WTC11 (cell line): ENCODE data around the gene P4HB. TPM values are rescaled to one million over a fixed set of nuclear protein-coding genes. Genes with fewer than 3 reads are reported as not detected.

Experiments
- ATAC-seq: fragments of 200-7000 bp; cut with Tn5 transposase; 2 replicates; pipeline ENCODE4 v1.10.0; 2021; ENCODE audit warnings: mild to moderate bottlenecking, moderate library complexity
- CTCF ChIA-PET: fragments of 300-600 bp; sonication (Branson Sonifier 250); formaldehyde crosslinking; loops from one replicate; lab custom pipeline; 2021; ENCODE audit warnings: antibody characterized with exemption; lab: Charles Lee
- POLR2A ChIA-PET: fragments of 350-600 bp; sonication (Branson Sonifier 250); formaldehyde crosslinking; loops from one replicate; lab custom pipeline; 2021; ENCODE audit warnings: antibody characterized with exemption; lab: Charles Lee
- DNase-seq: peaks from one replicate; pipeline ENCODE4 v3.0.0; 2021; ENCODE audit warnings: low spot score
- H3K27ac Mint-ChIP-seq: 2 replicates; pipeline ENCODE4 v1.8.0; 2021; ENCODE audit warnings: mixed read lengths
- H3K27me3 Mint-ChIP-seq: 2 replicates; pipeline ENCODE4 v1.8.0; 2021; ENCODE audit warnings: low read depth, mild to moderate bottlenecking, moderate library complexity, mixed read lengths
- H3K36me3 Mint-ChIP-seq: 2 replicates; pipeline ENCODE4 v1.8.0; 2021; ENCODE audit warnings: mixed read lengths
- H3K4me1 Mint-ChIP-seq: 2 replicates; pipeline ENCODE4 v1.8.0; 2022; ENCODE audit warnings: mixed read lengths
- H3K4me3 Mint-ChIP-seq: 2 replicates; pipeline ENCODE4 v1.8.0; 2021; ENCODE audit warnings: mild to moderate bottlenecking, moderate library complexity, mixed read lengths
- H3K9me3 Mint-ChIP-seq: 2 replicates; pipeline ENCODE4 v1.8.0; 2021; ENCODE audit warnings: mixed read lengths
- ATF3 ChIP-seq: sonication (generic); formaldehyde crosslinking; conservative IDR thresholded peaks from 2 replicates; pipeline ENCODE4 v1.8.1; 2022; ENCODE audit warnings: mild to moderate bottlenecking, missing genetic modification reagents
- CTCF ChIP-seq: fragments of 200-600 bp; IDR thresholded peaks from 2 replicates; pipeline ENCODE4 v1.8.0; 2022; ENCODE audit warnings: antibody characterized with exemption
- E2F1 ChIP-seq: sonication (generic); formaldehyde crosslinking; IDR thresholded peaks from 2 replicates; pipeline ENCODE4 v1.8.0; 2022; ENCODE audit warnings: mild to moderate bottlenecking, missing genetic modification reagents
- ERG ChIP-seq: fragments of 250-450 bp; sonication (Bioruptor Pico); IDR thresholded peaks from 2 replicates; pipeline ENCODE4 v1.8.0; 2021; ENCODE audit warnings: mild to moderate bottlenecking
- ETV6 ChIP-seq: sonication (generic); formaldehyde crosslinking; IDR thresholded peaks from 2 replicates; pipeline ENCODE4 v1.8.1; 2022; ENCODE audit warnings: mild to moderate bottlenecking, missing genetic modification reagents
- FOXP4 ChIP-seq: sonication (generic); formaldehyde crosslinking; IDR thresholded peaks from 2 replicates; pipeline ENCODE4 v1.8.0; 2022; ENCODE audit warnings: mild to moderate bottlenecking, missing genetic modification reagents
- GRHL2 ChIP-seq: fragments of 250-450 bp; sonication (Bioruptor Pico); IDR thresholded peaks from 2 replicates; pipeline ENCODE4 v1.8.0; 2022; ENCODE audit warnings: mild to moderate bottlenecking, moderate library complexity; ENCODE audit not compliant: insufficient replicate concordance, severe bottlenecking
- MYBL2 ChIP-seq: sonication (generic); formaldehyde crosslinking; IDR thresholded peaks from 2 replicates; pipeline ENCODE4 v1.8.1; 2023; ENCODE audit warnings: mild to moderate bottlenecking, moderate library complexity, missing genetic modification reagents
- NFATC4 ChIP-seq: fragments of 250-450 bp; sonication (Bioruptor Pico); IDR thresholded peaks from 2 replicates; pipeline ENCODE4 v1.9.0; 2021; ENCODE audit warnings: mild to moderate bottlenecking
- NFE2L1 ChIP-seq: sonication (generic); formaldehyde crosslinking; IDR thresholded peaks from 2 replicates; pipeline ENCODE4 v1.8.1; 2023; ENCODE audit warnings: missing genetic modification reagents
- SMAD3 ChIP-seq: sonication (generic); formaldehyde crosslinking; IDR thresholded peaks from 2 replicates; pipeline ENCODE4 v1.8.0; 2022; ENCODE audit warnings: missing genetic modification reagents, mild to moderate bottlenecking, borderline replicate concordance
- SP1 ChIP-seq: sonication (generic); formaldehyde crosslinking; conservative IDR thresholded peaks from 2 replicates; pipeline ENCODE4 v1.8.1; 2022; ENCODE audit warnings: missing genetic modification reagents
- ZMAT4 ChIP-seq: fragments of 250-450 bp; sonication (Bioruptor Pico); IDR thresholded peaks from 2 replicates; pipeline ENCODE4 v1.9.0; 2021; ENCODE audit warnings: mild to moderate bottlenecking
- ZNF416 ChIP-seq: fragments of 250-450 bp; sonication (Bioruptor Pico); IDR thresholded peaks from 2 replicates; pipeline ENCODE4 v1.9.0; 2021; ENCODE audit warnings: mild to moderate bottlenecking, inconsistent platforms
- total RNA-seq: library from RNA; stranded (reverse); gene quantifications from 3 replicates; pipeline ENCODE4 v1.2.3, GENCODE V29; 2021

P4HB gene
- total RNA-seq, 1 experiment from 2014 or later, result 380 TPM

- ChIA-PET POLR2A (no interaction called here), CTCF (interaction anchor here (0.6 to 1.5 kb wide), 2 partner anchors 11 to 123 kb away, joined by 3 to 6 read pairs; no protein-coding TSS in a partner anchor)
- H3K27me3 Mint-ChIP-seq, result no peaks in the 10 kb centered on the region; the same call in 1 of the 2 replicates
- peaks cover 46% of the 10 kb centered on the region for H3K36me3 Mint-ChIP-seq
- H3K4me1 Mint-ChIP-seq, result peaks cover 21% of the 10 kb centered on the region
- peak overlapping the region; percentile 87 for H3K4me3 Mint-ChIP-seq
- H3K9me3 Mint-ChIP-seq, result no peaks in the 10 kb centered on the region
- H3K27ac Mint-ChIP-seq, result no peak overlapping the region
- ATAC-seq (no peak), DNase-seq (no peak)
- TF ChIP-seq ZNF416 (CRISPR knock-in tag), result no peak
These were observed 2.0 kb downstream of the P4HB start for GRCh38 chr17:81858170-81858966.

- no peaks in the 10 kb centered on the region for H3K27me3 Mint-ChIP-seq
- no peak overlapping the region for H3K4me3 Mint-ChIP-seq
- no peak for TF ChIP-seq MYBL2
- TF ChIP-seq FOXP4 (CRISPR knock-in tag), result no peak
- no peak for TF ChIP-seq GRHL2 (CRISPR knock-in tag)
- no peak for TF ChIP-seq ATF3 (CRISPR knock-in tag)
- TF ChIP-seq ZMAT4 (CRISPR knock-in tag), result no peak
- TF ChIP-seq ETV6, result no peak
- TF ChIP-seq CTCF, result no peak
- TF ChIP-seq E2F1 (CRISPR knock-in tag), result no peak
- no peak overlapping the region for H3K27ac Mint-ChIP-seq
- peak; percentile 66 for ATAC-seq
- H3K4me1 Mint-ChIP-seq, result peaks cover 7% of the 10 kb centered on the region
- ChIA-PET CTCF (interaction anchor here (0.5 to 1.5 kb wide), 12 partner anchors 12 to 167 kb away, joined by 3 to 6 read pairs (median 4); partner anchors contain the start of genes CENPX, MCRIP1 and MRPL12), POLR2A (interaction anchor here (0.6 kb wide), 1 partner anchor 129 kb away, joined by 3 read pairs; no protein-coding TSS in a partner anchor)
- H3K9me3 Mint-ChIP-seq, result no peaks in the 10 kb centered on the region
- no peak for DNase-seq
- peaks cover 57% of the 10 kb centered on the region for H3K36me3 Mint-ChIP-seq
These were observed 5.2 kb downstream of the P4HB start for GRCh38 chr17:81854974-81855774.

GRCh38 chr17:81852237-81852636 lies 8.1 kb downstream of the P4HB start:
- ChIA-PET CTCF (no interaction called here), POLR2A (no interaction called here)
- peaks cover 47% of the 10 kb centered on the region for H3K36me3 Mint-ChIP-seq
- DNase-seq, result no peak
- H3K4me3 Mint-ChIP-seq, result no peak overlapping the region
- no peaks in the 10 kb centered on the region for H3K9me3 Mint-ChIP-seq
- H3K4me1 Mint-ChIP-seq, result no peaks in the 10 kb centered on the region
- ATAC-seq, result no peak
- no peak overlapping the region for H3K27ac Mint-ChIP-seq
- H3K27me3 Mint-ChIP-seq, result no peaks in the 10 kb centered on the region
- TF ChIP-seq NFE2L1, result no peak
- TF ChIP-seq NFATC4 (CRISPR knock-in tag), result no peak
- no peak for TF ChIP-seq ERG
- no peak for TF ChIP-seq ETV6
- no peak for TF ChIP-seq FOXP4 (CRISPR knock-in tag)
- TF ChIP-seq SMAD3 (CRISPR knock-in tag), result no peak
- no peak for TF ChIP-seq SP1 (CRISPR knock-in tag)
- no peak for TF ChIP-seq CTCF
